ENCODE measurements around the gene OR10H3.

The OR10H3 gene

DNA sequence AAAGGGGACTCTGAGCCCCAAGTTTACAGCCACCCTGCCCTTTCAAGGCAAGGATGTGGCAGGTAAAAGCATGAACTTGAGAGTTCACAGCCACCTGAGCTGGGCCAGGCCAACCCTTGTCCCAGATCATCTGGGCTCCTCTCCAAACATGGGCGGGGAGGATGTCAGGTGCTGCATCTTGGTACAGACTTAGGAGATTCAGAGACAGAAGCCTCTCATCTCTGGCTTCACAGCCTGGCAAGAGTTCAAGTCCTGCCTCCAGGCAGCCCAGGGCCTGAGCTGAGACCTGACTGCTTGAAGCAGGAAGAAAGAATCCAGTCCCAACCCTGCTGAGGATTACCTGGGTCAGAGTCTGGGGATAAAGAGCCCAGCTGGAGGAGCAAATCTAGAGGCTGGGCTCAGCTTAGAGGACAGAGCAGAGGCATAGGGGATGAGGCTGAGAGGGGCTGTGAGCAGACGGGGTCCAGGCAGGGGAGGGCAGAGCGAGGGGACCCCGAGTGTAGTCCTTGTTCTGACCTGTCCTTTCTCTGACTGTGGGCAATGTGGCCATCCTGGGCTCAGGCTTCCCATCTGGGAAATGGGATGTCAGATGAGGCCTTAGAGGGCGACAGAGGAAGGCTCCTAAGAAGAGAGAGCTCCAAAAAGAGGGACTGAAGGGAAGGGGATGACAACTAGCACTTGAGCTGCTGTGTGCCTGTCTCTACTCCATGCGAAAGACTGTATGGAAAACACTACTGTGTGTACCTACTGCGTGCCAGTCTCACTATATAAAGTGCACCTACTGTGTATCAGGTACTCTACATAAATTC lies 43.0 kb downstream of the OR10H3 start:
- TF ChIP-seq, protein P1, sequence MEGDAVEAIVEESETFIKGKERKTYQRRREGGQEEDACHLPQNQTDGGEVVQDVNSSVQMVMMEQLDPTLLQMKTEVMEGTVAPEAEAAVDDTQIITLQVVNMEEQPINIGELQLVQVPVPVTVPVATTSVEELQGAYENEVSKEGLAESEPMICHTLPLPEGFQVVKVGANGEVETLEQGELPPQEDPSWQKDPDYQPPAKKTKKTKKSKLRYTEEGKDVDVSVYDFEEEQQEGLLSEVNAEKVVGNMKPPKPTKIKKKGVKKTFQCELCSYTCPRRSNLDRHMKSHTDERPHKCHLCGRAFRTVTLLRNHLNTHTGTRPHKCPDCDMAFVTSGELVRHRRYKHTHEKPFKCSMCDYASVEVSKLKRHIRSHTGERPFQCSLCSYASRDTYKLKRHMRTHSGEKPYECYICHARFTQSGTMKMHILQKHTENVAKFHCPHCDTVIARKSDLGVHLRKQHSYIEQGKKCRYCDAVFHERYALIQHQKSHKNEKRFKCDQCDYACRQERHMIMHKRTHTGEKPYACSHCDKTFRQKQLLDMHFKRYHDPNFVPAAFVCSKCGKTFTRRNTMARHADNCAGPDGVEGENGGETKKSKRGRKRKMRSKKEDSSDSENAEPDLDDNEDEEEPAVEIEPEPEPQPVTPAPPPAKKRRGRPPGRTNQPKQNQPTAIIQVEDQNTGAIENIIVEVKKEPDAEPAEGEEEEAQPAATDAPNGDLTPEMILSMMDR (IDR thresholded peaks at IDR 0.05): no peak

GRCh38 chr19:15781661-15782060 lies 43.9 kb downstream of the OR10H3 start:
- TF ChIP-seq, protein P1 (IDR thresholded peaks at IDR 0.05): no peak

- TF ChIP-seq, protein P1 (IDR thresholded peaks at IDR 0.05): no peak
Measured at GRCh38 chr19:15782211-15782610, 44.4 kb downstream of the OR10H3 start.

- TF ChIP-seq, protein P1 (IDR thresholded peaks at IDR 0.05): no peak
Measured at GRCh38 chr19:15787611-15788155, 49.9 kb downstream of the OR10H3 start, which contains the start of gene OR10H5. TSS of gene OR10H5 (plus strand) at chr19:15787661. CDS start at chr19:15794049, 6,388 bp downstream.

DNA sequence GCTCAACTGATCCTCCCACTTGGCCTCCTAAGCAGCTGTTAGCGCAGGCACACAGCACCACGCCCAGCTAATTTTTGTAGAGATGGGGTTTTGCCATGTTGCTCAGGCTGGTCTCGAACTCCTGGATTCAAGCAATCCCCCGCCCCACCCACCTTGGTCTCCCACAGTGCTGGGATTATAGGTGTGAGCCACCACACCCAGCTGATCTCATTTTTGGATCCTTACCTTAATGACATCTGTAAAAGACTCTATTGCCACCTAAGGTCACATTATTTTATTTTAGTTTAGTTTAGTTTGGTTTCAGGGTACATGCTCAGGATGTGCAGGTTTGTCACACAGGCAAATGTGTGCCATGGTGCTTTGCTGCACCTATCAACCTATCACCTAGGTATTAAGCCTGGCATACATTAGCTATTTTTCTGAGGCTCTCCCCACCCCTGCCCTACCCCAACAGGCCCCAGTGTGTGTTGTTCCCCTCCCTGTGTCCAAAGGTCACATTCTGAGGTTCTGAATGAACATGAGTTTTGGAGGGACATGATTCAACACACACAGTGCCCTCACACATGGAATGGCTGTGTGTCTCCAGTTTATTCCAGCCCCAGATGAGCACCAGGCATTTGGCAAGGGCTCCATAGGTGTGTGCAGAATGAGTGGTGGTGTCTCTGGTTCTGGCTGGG lies 50.9 kb downstream of the OR10H3 start:
- TF ChIP-seq, protein P1 (IDR thresholded peaks at IDR 0.05): no peak

- TF ChIP-seq, protein P1 (IDR thresholded peaks at IDR 0.05): no peak
Measured at GRCh38 chr19:15790096-15790495, 52.3 kb downstream of the OR10H3 start.
